WTC11 (cell line): Measurements from ENCODE around the gene POC1A.

Experiments used
- ATF1 ChIP-seq: sonication (generic); formaldehyde crosslinking; IDR thresholded peaks from 2 replicates; pipeline ENCODE4 v1.8.1; 2023; ENCODE audit warnings: mild to moderate bottlenecking, moderate library complexity, missing genetic modification reagents
- ATF3 ChIP-seq: sonication (generic); formaldehyde crosslinking; conservative IDR thresholded peaks from 2 replicates; pipeline ENCODE4 v1.8.1; 2022; ENCODE audit warnings: mild to moderate bottlenecking, missing genetic modification reagents
- CTCF ChIP-seq: fragments of 200-600 bp; IDR thresholded peaks from 2 replicates; pipeline ENCODE4 v1.8.0; 2022; ENCODE audit warnings: antibody characterized with exemption
- JAZF1 ChIP-seq: fragments of 250-450 bp; sonication (Bioruptor Pico); IDR thresholded peaks from 2 replicates; pipeline ENCODE4 v1.9.0; 2021; ENCODE audit warnings: moderate library complexity, mild to moderate bottlenecking, inconsistent platforms
- KAT7 ChIP-seq: sonication (generic); formaldehyde crosslinking; IDR thresholded peaks from 2 replicates; pipeline ENCODE4 v1.8.1; 2023; ENCODE audit warnings: missing genetic modification reagents, mild to moderate bottlenecking, borderline replicate concordance
- NR3C1 ChIP-seq: sonication (generic); formaldehyde crosslinking; conservative IDR thresholded peaks from 2 replicates; pipeline ENCODE4 v1.8.1; 2023; ENCODE audit warnings: low read depth, mild to moderate bottlenecking, missing genetic modification reagents
- USF2 ChIP-seq: sonication (generic); formaldehyde crosslinking; IDR thresholded peaks from 2 replicates; pipeline ENCODE4 v1.8.1; 2023; ENCODE audit warnings: mild to moderate bottlenecking, missing genetic modification reagents, moderate library complexity
- TF ChIP-seq, protein P1 (sequence below): sonication (generic); formaldehyde crosslinking; IDR thresholded peaks from 2 replicates; pipeline ENCODE4 v1.8.0; 2023; ENCODE audit warnings: missing genetic modification reagents
- TF ChIP-seq, protein P2 (sequence below): sonication (generic); formaldehyde crosslinking; IDR thresholded peaks from 2 replicates; pipeline ENCODE4 v1.8.0; 2022; ENCODE audit warnings: missing genetic modification reagents
- TF ChIP-seq, protein P3 (sequence below): sonication (generic); formaldehyde crosslinking; IDR thresholded peaks from 2 replicates; pipeline ENCODE4 v1.8.0; 2022; ENCODE audit warnings: mild to moderate bottlenecking, missing genetic modification reagents

- TF ChIP-seq, protein P1, sequence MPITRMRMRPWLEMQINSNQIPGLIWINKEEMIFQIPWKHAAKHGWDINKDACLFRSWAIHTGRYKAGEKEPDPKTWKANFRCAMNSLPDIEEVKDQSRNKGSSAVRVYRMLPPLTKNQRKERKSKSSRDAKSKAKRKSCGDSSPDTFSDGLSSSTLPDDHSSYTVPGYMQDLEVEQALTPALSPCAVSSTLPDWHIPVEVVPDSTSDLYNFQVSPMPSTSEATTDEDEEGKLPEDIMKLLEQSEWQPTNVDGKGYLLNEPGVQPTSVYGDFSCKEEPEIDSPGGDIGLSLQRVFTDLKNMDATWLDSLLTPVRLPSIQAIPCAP, result peak; percentile 80; the same call in 1 of the 2 replicates
- TF ChIP-seq NR3C1 (CRISPR knock-in tag) (0 out of 2 replicates have a peak, but pooled peaks have one; percentile 74), CTCF (no peak), ATF3 (CRISPR knock-in tag) (0 out of 2 replicates have a peak, but pooled peaks have one; percentile 58), JAZF1 (no peak), KAT7 (CRISPR knock-in tag) (0 out of 2 replicates have a peak, but pooled peaks have one; percentile 25), USF2 (CRISPR knock-in tag) (0 out of 2 replicates have a peak, but pooled peaks have one; percentile 40), ATF1 (CRISPR knock-in tag) (peak; percentile 87; the same call in 1 of the 2 replicates)
- TF ChIP-seq, protein P2, sequence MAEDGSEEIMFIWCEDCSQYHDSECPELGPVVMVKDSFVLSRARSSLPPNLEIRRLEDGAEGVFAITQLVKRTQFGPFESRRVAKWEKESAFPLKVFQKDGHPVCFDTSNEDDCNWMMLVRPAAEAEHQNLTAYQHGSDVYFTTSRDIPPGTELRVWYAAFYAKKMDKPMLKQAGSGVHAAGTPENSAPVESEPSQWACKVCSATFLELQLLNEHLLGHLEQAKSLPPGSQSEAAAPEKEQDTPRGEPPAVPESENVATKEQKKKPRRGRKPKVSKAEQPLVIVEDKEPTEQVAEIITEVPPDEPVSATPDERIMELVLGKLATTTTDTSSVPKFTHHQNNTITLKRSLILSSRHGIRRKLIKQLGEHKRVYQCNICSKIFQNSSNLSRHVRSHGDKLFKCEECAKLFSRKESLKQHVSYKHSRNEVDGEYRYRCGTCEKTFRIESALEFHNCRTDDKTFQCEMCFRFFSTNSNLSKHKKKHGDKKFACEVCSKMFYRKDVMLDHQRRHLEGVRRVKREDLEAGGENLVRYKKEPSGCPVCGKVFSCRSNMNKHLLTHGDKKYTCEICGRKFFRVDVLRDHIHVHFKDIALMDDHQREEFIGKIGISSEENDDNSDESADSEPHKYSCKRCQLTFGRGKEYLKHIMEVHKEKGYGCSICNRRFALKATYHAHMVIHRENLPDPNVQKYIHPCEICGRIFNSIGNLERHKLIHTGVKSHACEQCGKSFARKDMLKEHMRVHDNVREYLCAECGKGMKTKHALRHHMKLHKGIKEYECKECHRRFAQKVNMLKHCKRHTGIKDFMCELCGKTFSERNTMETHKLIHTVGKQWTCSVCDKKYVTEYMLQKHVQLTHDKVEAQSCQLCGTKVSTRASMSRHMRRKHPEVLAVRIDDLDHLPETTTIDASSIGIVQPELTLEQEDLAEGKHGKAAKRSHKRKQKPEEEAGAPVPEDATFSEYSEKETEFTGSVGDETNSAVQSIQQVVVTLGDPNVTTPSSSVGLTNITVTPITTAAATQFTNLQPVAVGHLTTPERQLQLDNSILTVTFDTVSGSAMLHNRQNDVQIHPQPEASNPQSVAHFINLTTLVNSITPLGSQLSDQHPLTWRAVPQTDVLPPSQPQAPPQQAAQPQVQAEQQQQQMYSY, result 0 out of 2 replicates have a peak, but pooled peaks have one; percentile 7
- TF ChIP-seq, protein P3, sequence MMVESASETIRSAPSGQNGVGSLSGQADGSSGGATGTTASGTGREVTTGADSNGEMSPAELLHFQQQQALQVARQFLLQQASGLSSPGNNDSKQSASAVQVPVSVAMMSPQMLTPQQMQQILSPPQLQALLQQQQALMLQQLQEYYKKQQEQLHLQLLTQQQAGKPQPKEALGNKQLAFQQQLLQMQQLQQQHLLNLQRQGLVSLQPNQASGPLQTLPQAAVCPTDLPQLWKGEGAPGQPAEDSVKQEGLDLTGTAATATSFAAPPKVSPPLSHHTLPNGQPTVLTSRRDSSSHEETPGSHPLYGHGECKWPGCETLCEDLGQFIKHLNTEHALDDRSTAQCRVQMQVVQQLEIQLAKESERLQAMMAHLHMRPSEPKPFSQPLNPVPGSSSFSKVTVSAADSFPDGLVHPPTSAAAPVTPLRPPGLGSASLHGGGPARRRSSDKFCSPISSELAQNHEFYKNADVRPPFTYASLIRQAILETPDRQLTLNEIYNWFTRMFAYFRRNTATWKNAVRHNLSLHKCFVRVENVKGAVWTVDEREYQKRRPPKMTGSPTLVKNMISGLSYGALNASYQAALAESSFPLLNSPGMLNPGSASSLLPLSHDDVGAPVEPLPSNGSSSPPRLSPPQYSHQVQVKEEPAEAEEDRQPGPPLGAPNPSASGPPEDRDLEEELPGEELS (CRISPR knock-in tag), result peak; percentile 95
Observed at GRCh38 chr3:52055537-52056351, 98.5 kb downstream of the POC1A start.
